Activated effector memory CD4-positive, alpha-beta T cell treated with Interleukin-2 at 50 U/mL for 16 hours (primary cell): ENCODE data around the gene TACC2.

Experiments used
- DNase-seq: peaks from one replicate; pipeline ENCODE4 v3.0.0-alpha.2; 2020

The TACC2 gene

DNA sequence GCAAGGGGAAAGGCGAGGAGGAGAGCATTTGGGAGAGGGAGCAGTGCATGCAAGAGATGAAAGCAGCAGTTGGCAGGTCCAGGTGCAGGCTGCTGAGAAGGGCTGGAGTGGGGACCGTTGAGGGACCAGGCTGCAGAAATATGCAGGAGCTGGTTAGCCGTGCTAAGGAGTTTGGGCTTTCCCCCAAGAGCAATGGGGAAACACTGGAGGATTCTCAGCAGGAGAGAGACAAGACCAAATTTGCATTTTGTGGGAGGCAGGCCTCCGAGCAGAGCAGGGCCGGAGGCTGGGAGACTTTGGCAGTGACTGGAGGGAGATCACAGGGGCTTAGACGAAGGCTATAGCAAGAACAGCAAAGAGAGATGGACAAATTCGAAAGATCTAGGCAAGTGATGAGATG is 293.9 kb downstream of the TACC2 start:
- no peak for DNase-seq

DNA sequence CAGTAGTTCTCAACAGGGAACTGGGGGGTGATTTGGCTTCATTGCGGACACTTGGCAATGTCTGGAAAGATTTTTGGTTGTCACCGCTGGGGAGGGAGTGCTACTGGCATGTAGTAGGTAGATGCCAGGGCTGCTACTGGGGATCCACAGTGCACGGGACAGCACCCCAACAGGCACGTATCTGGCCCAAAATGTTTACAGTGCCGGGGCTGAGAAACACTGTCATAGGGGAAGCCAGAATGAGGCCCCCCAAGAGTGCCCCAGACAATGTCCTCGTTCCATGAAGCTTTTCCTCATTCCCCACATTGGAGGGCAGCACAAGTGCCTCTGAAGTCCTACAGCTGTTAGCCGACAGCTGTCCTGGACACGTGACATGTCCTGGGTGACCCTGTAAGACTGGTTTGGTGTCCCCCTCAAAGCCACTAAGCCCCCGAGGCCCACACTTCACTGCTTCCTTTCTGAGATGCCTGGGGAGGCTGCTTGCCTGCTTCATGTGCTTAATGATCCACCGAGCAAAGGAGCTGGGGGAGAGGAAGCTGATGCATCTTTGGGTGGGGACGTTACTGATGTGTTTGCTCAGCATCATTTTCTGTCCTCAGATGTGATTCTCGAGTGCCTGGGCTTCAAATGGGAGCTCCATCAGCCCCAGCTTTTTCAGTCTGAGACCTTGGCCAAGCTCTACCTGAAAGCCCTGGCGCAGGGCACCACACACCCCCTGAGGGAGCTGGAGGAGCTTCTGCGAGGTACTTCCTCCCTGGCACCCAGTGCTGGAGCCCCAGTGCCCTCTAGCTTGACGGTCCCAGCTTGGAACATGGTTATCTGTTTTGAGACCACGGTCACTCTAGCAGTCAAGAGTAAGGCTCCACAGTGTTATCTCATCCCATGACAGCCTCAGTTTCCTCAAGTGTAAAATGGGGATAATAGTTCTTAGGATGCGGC is 296.8 kb downstream of the TACC2 start:
- DNase-seq = no peak

DNA sequence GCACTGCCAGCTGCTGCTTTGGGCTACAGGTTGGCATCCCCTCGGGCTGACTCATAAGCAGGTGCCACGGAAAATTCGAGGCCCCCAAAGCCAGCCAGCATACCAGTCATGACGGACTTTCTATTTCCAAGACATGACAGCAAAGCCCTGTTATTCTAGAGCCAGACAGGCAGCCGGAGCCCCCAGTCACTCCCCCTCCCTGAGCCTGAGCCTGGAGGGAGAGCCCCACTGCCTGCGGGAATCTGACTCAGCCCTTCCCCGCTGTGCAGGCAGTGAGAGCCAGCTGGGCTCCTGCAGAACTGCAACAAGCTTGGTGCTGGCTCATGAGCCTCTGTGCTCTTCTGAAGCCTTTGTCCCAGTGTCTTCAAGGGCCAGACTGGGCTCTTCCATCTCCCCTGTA is 297.9 kb downstream of the TACC2 start:
- no peak for DNase-seq

DNA sequence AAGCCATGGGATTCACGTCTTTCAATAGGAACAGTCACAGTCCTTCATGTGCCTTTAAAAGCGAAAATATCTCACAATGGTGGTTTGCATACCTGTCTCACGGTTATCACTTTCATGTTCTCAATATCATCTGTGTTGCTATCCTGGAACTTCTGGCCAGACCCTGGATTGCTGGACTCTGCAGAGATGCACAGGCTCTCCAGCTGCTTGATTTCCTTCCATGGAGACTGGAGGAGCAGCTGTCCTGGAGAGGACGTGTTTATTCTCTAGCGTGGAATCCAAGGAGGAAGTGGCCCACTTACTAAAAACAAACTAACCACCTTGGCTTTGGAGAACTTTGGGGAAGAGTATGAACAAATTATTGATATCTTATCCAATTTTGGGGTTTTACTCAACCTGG is 298.6 kb downstream of the TACC2 start:
- DNase-seq = no peak

DNA sequence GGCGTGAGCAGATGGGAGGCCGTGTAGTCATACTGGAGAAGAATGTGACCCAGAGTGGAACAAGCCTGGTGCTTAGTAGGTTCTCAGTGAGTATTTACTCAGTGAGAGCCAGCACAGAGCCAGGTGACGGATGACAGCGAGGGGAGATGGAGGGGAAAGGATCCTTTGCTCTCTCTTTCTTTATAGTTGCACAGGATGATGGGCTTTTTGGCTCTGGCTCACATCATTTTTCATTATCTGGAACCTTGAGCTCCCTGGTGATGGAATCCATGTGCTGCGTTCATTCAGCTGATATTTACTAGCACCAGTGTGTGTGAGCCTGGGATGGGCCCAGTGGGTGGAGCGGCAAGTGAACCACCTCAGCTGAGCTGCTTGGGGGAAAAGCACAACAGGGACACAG is 299.3 kb downstream of the TACC2 start:
- no peak for DNase-seq

- no peak for DNase-seq
Observed at GRCh38 chr10:122288917-122289316, 300.0 kb downstream of the TACC2 start.

DNA sequence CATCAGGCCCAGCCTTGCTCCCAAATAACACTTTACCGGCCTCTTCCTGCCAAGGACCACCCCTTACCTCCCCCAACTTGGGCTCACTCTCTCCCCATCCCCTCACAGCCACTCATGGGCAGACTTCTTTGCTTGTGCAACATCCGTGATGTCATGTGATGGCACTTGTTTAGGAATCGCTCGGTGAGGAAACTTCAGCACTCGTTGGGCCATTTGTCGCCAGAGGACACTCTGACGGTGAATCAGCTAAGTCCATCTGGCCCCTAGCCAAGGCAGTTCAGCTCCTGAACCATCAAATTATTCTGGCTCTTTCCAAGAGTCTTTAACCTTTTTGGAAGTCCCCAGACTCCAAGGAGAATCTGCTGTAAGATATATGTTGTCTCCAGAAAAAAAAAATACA is 301.4 kb downstream of the TACC2 start:
- no peak for DNase-seq

GRCh38 chr10:122290833-122291532 is 302.0 kb downstream of the TACC2 start:
- DNase-seq = no peak

DNA sequence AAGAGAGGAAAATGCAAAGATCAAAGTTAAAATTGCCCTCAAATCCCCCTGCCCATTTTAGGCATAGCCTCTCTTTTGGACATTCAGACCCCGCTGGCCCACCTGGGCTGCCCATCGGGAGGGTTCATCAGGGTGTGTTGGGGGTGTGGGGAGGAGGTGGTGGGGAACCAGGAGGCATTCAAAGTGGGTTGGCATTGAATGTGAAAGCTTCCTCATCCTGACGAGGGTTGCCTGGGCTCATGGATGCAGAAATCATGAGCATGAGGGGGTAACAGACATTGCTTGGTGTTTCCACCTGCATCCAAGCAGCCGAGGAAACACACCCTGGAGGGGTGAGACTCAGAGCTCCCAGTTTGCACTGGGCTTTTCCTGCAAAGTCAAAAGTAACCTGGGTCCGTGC is 302.8 kb downstream of the TACC2 start:
- no peak for DNase-seq

DNA sequence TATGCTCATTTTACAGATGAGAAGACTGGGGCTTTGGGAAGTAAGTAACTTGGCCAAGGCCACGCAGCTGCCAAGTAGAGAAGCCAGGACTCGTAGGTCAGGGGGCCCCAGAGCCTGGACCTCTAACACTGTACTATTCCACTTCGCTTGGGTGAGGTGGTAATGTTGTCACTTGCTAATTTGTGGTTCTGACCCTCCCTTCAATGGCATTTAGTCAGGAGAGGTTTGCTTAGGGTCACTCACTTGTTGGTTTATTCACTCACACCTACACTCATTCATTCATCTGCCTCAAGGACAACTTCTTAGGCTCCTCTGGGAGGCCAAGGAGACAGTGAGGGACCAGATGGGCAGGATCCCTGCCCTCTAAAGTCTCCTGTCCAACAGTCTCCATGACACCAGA is 303.4 kb downstream of the TACC2 start:
- DNase-seq = no peak

GRCh38 chr10:122293156-122293960 is 304.4 kb downstream of the TACC2 start:
- DNase-seq = no peak

GRCh38 chr10:122293961-122294380 is 305.0 kb downstream of the TACC2 start:
- no peak for DNase-seq

DNA sequence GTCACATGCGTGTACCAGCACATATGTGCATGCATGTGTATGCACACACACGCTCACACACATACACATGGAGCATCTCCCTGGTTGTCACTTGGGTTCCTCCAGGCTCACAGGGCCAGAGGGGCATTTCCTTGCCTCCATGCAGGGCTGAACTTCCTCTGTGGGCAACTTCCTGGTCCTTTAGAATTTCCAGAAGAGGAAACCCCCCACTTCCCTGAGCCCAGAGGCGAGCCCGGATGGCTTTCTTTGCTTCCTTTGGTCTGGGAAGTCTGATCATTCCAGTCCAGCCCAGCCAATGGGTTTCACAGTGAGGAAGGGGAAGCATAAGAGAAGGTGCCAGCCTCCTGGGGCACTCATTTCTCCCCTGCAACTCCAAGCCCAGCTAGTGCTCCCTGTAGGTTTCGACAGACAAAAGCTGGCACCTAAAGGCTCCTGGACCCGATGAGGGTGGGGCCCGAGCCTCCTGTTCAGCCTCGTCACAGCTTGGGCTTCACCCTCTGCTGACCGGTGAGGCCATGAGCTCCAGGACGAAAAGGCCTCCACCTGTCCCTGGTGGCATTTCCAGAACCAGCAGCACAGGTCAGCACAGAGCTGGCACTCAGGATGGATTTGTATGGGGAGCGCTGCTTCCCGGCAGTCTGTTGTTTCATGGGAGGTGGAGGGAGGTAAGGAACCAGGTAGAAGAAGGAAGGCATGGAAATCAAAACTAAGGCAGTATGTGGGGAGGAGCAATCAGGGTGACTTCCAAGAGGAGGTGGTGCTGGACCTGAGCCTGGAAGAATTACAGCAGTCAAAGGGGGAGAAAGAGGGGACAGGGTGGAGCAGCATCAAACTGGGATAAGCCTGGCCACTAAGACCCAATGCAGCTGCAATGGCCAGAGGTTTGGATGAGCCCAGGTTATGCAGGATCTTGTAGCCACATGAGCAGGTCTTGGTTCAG is 305.8 kb downstream of the TACC2 start:
- no peak for DNase-seq

DNA sequence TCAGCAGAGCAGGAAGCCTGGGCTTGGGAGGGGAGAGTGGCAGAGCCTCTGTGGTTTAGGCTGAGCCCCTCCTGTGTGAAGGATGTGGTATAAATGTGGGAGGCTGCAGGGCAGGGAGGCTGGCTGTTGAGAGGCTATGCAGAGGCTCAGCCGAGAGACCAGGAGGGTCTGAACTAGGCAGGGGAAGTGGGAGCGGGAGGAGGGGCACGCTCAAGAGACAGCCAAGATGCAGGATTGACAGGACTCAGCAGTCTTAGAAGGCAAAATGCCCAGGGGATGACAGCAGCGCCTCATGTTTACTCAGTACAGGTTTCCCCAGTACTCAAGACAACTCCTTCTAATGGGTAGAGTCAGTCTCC is 306.5 kb downstream of the TACC2 start:
- no peak for DNase-seq

- DNase-seq = no peak
Observed at GRCh38 chr10:122296363-122297120, 307.6 kb downstream of the TACC2 start.

GRCh38 chr10:122297583-122297982 is 308.6 kb downstream of the TACC2 start:
- DNase-seq = no peak

GRCh38 chr10:122298206-122298597 is 309.2 kb downstream of the TACC2 start:
- DNase-seq = no peak

DNA sequence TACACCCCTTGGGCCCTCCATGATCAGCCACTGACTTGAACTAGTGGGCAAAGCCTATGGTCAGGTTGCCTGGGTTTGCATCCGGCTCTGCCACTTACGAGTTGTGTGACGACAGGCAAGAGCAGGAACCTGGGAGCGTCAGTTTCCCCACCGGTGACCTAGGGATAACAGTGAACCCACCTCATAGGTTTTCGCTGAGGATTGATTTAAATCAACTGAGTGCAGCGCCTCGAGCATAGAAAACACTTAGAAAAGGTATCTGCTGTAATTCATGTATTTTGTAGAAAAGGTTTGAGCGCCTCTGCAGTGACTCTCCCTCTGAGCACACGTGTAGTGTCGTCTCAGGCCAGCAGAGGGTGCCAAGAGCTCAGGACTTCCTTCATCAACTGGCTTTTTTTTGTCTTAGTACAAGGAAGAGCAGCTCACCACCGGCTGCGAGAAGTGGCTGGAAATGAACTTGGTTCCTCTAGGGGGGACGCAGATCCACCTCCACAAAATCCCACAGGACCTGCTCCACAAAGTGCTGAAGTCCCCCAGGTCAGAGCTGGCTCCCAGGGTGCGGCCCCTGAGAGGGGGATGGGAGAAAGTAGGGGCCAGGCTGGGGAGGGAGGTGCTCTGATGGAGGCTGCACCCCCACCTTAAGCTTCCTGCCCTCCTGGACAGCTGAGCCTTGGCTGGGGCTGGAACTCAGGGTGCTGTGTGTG is 309.8 kb downstream of the TACC2 start:
- DNase-seq = peak; percentile 38

- DNase-seq = no peak
Observed at GRCh38 chr10:122299423-122300075, 310.6 kb downstream of the TACC2 start.
